ENCODE measurements around the gene RSRC1.
"Not testable (repeated sequence)": the region's sequence is repeated elsewhere in the genome, so short reads cannot be mapped to it uniquely, and the experiment has no call there.

Gene RSRC1

DNA sequence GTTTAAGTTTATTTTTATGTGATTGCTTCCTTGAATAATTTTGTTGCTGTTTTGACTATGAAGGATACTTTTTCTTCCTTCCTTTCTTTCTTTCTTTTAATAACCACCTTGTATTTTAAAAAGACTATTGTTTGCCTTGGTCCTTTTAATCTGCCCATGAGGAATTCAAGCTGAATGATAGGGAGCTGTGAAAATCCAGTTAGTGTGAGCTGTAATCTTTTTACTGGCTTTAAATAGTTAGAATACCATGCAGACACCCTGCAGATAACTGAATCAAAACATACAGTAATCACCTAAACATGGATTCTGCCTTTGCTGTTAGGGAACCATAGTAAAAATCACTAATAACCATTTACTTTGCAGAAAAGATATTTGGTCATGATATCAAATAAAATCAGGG, 110.7 kb downstream of the RSRC1 start:
- in situ Hi-C loops (cut with MboI; ENCODE audit: low sequenced_read_pairs): no loop called here

DNA sequence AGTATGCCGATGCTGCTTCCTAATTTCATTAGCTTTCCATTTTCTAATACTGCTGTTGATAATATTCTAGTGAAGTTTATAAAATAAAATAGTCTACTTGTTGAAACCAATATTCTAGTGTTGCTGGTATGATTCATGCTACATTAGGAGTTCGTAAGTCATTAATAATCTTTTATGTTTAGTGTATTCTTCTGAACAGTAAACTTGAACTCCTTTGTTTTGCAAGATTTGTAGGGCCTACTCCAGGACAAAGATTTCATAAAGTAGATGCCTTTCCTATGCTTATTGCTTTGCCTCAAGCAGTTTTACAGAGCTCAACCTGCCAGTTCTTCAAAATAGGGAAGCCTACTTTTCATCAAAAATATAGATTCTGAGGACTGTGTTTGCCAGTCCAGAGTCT, 111.5 kb downstream of the RSRC1 start:
- in situ Hi-C loops (cut with MboI; ENCODE audit: low sequenced_read_pairs): no loop called here

DNA sequence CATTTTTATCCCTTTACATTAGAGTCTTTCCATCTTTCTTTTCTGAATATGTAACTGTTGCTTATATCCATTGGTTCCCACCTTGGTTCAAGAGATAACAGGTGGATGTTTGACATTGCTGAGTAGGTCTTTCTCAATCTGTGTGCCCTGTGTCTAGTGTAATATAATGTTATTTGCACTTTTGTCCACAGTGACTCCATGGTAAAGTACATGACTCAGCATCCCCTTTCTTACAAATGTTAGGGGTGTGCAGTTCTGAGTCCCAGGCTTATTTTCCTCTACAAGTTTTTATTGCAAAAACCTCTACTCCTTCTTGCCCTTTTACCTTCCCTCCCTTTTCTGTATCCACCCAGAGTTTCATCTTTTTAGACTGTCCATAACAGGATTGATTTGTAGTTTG, 116.5 kb downstream of the RSRC1 start:
- in situ Hi-C loops (cut with MboI; ENCODE audit: low sequenced_read_pairs): no loop called here

DNA sequence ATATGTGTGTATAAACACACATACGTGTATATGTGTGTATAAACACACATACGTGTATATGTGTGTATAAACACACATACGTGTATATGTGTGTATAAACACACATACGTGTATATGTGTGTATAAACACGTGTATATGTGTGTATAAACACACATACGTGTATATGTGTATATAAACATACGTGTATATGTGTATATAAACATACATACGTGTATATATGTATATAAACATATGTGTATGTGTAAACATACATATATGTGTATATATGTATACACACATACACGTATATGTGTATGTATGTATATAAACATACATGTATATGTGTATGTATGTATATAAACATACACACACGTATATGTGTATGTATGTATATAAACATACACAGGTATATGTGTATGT, 119.1 kb downstream of the RSRC1 start:
- in situ Hi-C loops (cut with MboI; ENCODE audit: low sequenced_read_pairs): not testable (repeated sequence)

DNA sequence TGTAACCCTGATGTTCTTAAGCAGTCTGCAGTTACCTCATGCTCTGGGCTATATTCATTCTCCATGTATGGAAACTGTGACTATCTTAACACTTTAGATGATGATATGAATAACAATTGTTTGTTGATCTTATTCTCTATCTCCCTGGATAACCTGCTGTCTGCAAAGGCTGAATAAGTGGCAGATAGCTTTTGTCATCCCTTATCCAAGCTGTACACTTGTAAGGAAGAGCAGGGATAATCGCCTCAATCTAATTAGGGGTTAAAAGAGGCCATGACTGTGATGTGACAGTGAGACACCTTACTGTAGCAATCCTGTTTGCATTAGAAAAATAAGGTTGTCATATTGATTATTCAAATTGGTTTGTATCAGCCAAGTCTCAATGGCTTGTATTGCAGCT, 123.9 kb downstream of the RSRC1 start:
- in situ Hi-C loops (cut with MboI; ENCODE audit: low sequenced_read_pairs): no loop called here

DNA sequence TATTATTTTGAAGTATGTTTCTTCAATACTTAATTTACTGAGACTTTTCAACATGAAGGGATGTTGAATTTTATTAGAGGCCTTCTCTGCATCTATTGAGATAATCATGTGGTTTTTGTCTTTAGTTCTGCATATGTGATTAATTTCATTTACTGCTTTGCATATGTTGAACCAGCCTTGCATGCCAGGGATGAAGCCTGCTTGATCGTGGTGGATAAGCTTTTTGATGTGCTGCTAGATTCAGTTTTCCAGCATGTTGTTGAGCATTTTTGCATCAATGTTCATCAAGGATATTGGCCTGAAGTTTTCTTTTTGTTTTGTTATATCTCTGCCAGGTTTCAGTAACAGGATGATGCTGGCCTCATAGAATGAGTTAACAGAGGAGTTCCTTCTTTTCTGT, 134.4 kb downstream of the RSRC1 start:
- in situ Hi-C loops (cut with MboI; ENCODE audit: low sequenced_read_pairs): no loop called here

DNA sequence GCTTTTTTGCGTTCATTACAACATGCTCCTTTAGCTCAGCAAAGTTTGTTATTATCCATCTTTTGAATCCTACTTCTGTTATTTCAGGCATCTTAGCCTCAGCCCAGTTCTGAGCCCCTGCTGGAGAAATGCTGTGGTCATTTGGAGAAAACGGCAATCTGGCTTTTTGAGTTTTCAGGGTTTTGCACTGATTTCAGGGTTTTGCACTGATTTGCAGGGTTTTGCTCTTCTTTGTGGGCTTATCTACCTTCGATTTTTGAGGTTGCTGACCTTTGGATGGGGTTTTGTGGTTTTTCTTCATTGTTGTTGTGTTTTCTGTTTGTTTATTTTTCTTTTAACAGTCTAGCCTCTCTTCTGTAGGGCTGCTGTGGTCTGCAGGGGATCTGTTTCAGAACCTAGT, 137.4 kb downstream of the RSRC1 start:
- in situ Hi-C loops (cut with MboI; ENCODE audit: low sequenced_read_pairs): no loop called here

DNA sequence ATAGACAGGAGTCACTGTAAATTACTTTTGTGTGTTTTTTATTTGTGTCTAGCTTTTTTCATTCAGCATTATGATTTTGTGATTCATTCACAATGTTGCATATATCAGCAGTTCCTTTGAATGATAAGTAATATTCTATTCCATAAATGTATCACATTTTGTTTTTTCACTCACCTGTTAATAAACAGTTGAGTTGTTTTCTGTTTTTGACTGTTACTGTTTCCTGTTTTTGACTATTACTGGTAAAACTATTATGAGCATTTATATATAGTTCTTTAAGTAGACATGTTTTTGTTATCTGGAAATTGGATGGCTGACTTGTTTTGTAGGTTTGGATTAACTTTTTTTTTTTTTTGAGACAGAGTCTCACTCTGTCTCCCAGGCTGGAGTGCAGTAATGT, 138.4 kb downstream of the RSRC1 start:
- in situ Hi-C loops (cut with MboI; ENCODE audit: low sequenced_read_pairs): no loop called here

DNA sequence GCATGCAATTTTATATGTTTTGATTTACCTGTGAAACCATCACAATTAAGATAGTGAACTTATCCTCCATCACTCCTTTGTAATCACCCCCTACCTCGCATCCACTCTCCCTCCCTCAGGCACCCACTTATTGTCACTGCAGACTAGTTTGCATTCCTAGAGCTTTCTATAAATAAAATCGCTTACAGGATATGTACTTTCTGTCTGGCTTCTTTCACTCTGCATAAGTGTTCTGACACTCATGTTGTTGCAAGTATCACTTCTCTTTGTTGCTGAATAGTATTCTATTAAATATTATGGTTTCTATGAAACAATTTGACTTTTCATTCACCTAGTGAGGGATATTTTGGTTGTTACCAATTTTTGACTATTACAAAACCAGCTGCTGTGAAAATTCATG, 139.3 kb downstream of the RSRC1 start:
- in situ Hi-C loops (cut with MboI; ENCODE audit: low sequenced_read_pairs): no loop called here

DNA sequence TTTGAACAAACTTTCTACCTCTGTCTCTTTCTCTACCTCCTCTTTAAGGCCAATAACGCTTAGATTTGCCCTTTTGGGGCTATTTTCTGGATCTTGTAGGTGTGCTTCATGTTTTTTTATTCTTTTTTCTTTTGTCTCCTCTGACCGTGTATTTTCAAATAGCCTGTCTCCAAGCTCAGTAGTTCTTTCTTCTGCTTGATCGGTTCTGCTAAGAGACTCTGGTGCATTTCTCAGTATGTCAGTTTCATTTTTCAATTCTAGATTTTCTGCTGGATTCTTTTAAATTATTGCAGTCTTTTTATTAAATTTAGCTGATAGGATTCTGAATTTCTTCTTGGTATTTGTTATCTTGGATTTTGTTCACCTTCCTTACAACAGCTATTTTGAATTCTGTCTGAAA, 148.7 kb downstream of the RSRC1 start:
- in situ Hi-C loops (cut with MboI; ENCODE audit: low sequenced_read_pairs): no loop called here

DNA sequence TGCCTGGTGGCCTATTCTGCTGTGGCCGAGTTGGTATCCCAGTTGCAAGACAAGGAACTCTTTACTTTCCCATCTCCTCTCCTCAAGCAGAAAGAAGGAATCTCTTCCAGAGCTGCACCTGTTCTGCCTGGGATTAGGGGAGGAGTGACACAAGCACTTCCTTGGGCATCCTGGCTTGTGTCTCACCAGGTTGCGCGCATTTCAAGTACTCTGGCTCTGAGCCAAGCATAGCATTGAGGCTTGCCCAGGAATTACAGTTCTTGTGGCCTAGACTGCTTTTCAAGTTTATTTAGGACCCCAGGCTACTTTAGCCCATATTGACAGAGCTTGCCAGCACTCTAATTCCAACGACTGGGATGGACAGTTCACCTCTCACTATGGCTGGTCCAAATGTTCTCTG, 150.5 kb downstream of the RSRC1 start:
- in situ Hi-C loops (cut with MboI; ENCODE audit: low sequenced_read_pairs): no loop called here

DNA sequence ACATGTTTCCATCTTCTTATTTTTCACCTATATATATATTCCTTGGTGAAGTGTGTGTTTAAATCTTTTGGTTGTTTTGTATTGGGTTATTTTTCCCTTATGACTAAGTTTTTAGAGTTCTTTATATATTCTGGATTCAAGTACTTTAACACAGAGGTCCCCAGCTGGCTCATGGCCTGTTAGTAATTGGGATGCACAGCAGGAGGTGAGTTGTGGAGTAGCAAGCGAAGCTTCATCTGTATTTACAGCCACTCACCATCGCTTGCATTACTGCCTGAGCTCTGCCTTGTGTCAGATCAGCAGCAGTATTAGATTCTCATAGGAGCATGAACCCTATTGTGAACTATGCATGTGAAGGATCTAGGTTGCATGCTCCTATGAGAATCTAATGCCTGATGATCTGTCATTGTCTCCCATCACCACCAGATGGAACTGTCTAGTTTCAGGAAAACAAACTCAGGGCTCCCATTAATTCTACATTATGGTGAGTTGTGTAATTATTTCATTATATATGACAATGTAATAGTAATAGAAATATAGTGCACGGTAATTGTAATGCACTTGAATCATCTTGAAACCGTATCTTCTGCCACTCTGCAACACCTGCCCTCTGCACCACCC, 151.6 kb downstream of the RSRC1 start:
- in situ Hi-C loops (cut with MboI; ENCODE audit: low sequenced_read_pairs): no loop called here

DNA sequence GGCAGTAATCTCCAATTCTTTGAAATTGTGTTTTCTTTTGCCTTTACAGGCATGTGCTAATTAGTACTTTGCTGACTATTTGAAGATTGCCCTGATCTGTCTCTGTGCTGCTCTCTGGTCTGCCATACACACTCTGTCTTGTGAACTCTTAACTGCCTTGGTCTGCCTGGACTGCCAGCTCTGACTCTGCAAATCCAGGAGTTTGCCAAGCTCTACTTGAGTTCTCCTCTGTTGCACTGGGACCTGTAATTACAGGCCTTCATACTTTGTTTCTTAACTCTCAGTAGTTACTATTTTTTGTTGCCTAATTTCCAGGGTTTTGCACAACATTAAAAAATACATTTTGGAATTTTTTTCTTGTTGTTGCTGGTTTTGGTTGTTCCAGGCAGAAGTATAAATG, 155.0 kb downstream of the RSRC1 start:
- in situ Hi-C loops (cut with MboI; ENCODE audit: low sequenced_read_pairs): no loop called here

DNA sequence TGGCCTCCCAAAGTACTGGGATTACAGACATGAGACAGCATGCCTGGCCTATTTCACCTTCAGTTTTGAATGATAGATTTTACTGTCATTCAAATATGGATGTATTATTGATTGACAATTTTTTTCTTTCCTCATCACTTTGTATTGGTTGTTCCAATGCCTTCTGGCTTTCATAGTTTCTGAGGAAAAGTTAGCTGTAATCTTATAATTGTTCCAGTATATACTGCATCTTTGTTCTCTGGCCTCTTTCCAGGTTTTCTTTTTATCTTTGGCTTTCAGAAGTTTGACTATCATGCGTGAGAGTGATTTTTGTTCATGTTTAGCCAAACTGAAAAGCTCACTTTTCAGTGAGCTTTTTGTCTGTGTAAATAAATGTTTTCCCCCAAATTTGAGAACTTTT, 157.1 kb downstream of the RSRC1 start:
- in situ Hi-C loops (cut with MboI; ENCODE audit: low sequenced_read_pairs): no loop called here

DNA sequence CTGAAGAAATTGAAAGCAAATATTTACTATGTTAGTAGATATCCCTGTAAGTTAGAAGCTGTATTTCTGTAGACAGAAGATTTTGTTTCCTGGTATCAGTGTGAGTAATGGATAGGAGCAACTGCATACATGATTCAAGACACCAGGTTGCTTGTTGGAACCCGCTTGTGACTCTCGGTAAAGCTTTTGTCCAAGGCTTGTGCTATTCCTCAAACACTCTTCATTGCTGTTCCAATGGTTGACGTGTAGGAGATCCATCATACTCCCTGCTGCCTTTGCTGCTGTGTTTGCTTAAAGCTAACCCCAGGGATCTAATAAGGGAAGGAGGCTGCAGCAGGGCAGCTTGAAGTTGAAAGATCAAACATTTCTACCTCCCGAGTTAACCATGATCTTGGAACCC, 160.1 kb downstream of the RSRC1 start:
- in situ Hi-C loops (cut with MboI; ENCODE audit: low sequenced_read_pairs): no loop called here

DNA sequence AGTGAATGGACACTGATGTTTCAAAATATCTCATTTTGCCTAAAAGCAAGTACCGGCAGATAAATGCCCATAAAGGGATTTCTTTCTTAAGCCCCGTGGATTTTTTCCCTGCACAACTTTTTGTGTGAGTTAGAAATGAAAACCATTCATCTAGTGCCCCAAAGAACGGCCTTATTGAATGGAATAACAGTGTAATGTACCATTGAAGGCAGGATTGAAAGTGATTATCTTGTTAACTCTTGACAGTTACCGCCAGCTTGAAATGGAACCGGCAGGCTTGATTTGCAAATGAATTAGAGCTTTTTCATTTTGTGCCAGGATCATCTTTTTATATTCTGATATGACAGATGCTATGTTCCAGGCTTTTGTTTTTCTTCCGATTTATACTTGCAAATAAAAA, 162.2 kb downstream of the RSRC1 start:
- in situ Hi-C loops (cut with MboI; ENCODE audit: low sequenced_read_pairs): no loop called here

DNA sequence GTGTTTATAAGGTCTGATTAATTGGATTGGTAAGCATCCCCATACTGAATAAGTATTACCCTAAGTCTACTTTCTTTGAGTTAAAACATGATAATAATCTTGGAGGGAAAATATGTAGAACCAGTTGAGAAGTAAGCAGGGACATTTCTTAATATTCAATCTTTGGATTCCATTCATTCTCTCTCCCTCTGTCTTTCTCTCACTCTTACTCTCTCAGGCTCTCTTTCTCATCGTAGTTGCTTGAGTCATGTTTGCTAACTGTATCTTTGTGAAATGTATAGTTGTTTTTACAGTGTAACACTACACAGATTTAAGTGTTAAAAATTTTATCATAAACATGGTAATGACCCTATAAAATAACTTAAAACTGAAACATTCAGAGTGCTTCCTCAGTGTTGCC, 163.8 kb downstream of the RSRC1 start:
- in situ Hi-C loops (cut with MboI; ENCODE audit: low sequenced_read_pairs): no loop called here

DNA sequence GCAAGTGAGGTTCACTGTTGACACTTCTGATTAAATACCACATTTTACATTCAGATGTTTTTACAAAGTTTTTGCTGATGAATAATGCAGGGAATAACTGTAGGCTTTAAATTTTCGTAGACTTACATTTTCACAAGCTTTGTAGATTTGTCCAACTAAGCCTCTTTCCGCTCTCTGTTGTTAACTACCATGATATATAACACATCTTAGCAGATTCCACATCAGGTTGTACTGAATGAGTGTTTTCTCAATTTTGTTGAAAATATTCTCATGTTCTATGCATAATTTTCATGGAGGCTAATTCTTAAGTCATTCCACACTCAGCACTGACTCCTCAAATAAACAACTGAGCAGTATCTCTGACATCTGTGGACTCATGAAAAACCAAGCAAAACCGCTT, 168.3 kb downstream of the RSRC1 start:
- in situ Hi-C loops (cut with MboI; ENCODE audit: low sequenced_read_pairs): no loop called here

DNA sequence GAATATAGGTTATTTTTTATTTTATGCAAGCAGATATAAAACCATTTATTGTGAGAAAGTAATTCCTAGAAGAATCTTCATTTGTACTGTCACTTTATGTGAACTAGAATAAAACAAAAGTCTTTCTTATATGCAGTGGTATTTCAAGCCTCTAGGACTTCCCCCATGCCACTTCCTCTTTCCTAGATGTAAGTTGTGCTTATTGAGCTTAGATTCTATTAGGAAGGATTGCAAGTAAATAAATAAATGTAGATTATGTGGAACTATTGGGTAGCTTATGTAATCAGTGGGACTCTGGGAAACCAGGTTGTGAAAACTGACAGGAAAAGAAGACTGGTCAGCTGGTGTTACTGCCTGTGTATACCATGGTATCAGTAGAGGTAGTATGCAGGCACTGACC, 169.7 kb downstream of the RSRC1 start:
- in situ Hi-C loops (cut with MboI; ENCODE audit: low sequenced_read_pairs): no loop called here

DNA sequence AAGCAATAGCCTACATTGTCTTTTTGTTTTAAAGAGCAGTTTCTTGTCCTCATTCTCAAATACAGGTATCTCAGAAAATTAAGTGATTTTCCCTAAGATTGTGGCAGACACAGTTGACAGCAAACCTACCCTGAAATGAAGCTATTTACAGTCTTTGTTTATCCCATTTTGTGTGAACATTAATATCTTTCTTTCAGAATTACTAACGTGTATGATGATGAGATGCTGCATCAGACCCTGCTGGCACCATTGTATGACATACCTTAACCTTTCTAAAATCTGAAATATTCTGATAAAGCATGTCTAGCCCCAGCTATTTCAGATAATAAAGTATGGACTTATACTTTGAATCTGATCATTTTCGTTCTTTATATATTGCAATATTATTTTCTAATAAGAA, 185.9 kb downstream of the RSRC1 start:
- in situ Hi-C loops (cut with MboI; ENCODE audit: low sequenced_read_pairs): no loop called here

DNA sequence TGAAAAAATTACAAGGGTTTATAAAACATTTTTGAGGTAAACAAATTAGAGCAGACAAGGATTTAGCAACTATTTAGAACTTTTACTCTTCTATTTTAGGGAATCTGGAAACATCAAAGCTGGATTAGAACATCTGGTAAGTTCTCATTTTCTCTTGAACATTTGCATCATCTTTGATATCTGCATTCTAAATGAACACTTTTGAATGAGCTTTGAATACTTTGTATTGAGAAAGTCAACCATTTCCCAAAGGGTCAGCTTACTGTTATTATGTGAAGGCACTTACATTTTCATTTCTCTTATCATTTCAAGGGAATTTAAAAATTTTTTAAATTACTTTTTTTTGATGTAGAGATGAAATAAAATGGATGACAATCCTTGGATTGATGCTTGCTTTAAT, 188.1 kb downstream of the RSRC1 start:
- in situ Hi-C loops (cut with MboI; ENCODE audit: low sequenced_read_pairs): no loop called here

DNA sequence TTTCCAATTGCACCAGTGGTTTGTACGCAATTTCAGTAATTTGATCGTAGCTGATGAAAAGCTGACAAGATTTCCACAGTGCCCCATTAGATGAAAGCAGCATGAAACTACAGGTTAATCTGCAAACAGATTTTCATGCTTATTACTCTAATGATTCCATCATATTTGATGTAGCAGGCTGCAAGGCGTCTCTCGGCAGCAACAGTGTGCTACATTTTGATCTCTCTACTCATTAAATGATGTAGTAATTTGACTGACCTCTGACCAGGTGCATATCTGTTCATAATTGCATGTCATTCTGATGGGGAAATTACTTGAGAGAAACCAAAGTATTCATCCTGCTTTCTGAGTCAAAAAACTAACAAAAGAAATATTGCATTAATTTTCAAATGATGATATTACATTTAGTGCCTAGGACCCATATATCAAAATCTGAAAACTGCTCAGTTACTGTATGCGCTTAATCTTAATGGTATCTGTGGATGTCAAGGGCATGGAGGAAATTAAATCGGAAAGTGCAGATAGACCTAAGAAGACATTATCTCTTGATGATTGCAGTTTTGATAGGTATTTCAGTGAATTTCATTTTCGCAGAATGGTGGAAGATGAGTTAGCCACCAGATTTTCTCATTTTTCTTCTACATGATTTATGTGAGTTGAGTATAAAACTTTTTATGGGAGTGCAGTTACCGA, 198.5 kb downstream of the RSRC1 start:
- in situ Hi-C loops (cut with MboI; ENCODE audit: low sequenced_read_pairs): no loop called here

DNA sequence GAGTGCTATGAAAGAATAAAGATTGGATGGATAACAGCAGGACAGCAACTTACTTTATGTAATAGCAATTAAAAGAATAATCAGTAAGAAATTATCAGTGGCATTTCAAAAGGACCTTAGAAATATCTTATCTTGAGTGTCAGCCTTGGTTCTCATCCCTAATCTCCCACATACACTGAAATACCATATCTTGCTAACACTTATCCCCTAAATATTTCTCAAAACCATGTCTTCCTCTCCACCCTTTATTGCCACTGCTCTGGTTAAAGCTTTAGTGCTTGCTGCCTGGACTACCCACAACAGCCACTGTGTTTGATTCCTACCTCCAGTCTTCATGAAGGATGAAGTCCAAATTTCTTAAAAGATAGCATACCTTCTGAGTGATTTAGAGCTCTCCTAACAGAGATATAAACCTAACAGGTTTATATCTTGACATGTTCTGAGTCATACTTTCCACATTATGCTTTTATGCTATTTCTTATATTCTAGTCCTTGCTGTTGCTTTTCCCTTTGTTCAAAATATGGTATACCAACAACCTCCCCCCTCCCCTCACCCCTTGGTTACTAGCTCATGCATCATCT, 202.8 kb downstream of the RSRC1 start:
- in situ Hi-C loops (cut with MboI; ENCODE audit: low sequenced_read_pairs): no loop called here

All from HL-60/S4 (cell line).